ENCODE measurements around the gene GLP1R.

- TF ChIP-seq CTCF (IDR thresholded peaks at IDR 0.05) (no peak), POLR2A (IDR thresholded peaks at IDR 0.05) (no peak)
Measured at GRCh38 chr6:39118921-39119320, 70.3 kb downstream of the GLP1R start.
